ENCODE data around the gene TRNP1.

- TF ChIP-seq POLR2A (IDR thresholded peaks at IDR 0.05) (peak in 1 of 2 donors; percentile 69), CTCF (IDR thresholded peaks at IDR 0.05) (peak in 1 of 6 experiments; percentile 19)
These were observed 38.0 kb downstream of the TRNP1 start for GRCh38 chr1:27031235-27032118.

Measured in thyroid gland (tissue), 4 donors.